ENCODE measurements around the gene BTBD9.
A peak's percentile ranks its signal among the peaks of the same experiment; 100 is the strongest.
"Not testable (repeated sequence)": the region's sequence is repeated elsewhere in the genome, so short reads cannot be mapped to it uniquely, and the experiment has no call there.

Gene BTBD9

GRCh38 chr6:38648629-38649028 lies 8.9 kb upstream of the BTBD9 start:
- no peak for DNase-seq

GRCh38 chr6:38646166-38646878 lies 6.6 kb upstream of the BTBD9 start:
- DNase-seq, result peak; percentile 20

GRCh38 chr6:38644951-38645350 lies 5.2 kb upstream of the BTBD9 start:
- DNase-seq, result no peak

GRCh38 chr6:38640216-38640909 lies 634 bp upstream of the BTBD9 start:
- no peak for DNase-seq

GRCh38 chr6:38638941-38639497 lies 710 bp downstream of the BTBD9 start:
- peak; percentile 41 for DNase-seq

- DNase-seq, result no peak
Measured at GRCh38 chr6:38637756-38638155, 2.0 kb downstream of the BTBD9 start.

GRCh38 chr6:38636027-38636426 lies 3.7 kb downstream of the BTBD9 start:
- no peak for DNase-seq

GRCh38 chr6:38634518-38634917 lies 5.2 kb downstream of the BTBD9 start:
- no peak for DNase-seq

- DNase-seq, result no peak
Measured at GRCh38 chr6:38632490-38632889, 7.2 kb downstream of the BTBD9 start.

- no peak for DNase-seq
Measured at GRCh38 chr6:38631186-38631783, 8.4 kb downstream of the BTBD9 start.

GRCh38 chr6:38625217-38625616 lies 14.5 kb downstream of the BTBD9 start:
- DNase-seq, result no peak

- DNase-seq, result not testable (repeated sequence)
Measured at GRCh38 chr6:38619342-38619741, 20.4 kb downstream of the BTBD9 start.

GRCh38 chr6:38618301-38618700 lies 21.4 kb downstream of the BTBD9 start:
- DNase-seq, result not testable (repeated sequence)

- DNase-seq, result no peak
Measured at GRCh38 chr6:38617856-38618255, 21.9 kb downstream of the BTBD9 start.

GRCh38 chr6:38612143-38612965 lies 27.4 kb downstream of the BTBD9 start:
- DNase-seq, result peak; percentile 77

- no peak for DNase-seq
Measured at GRCh38 chr6:38610050-38610625, 29.6 kb downstream of the BTBD9 start.

- DNase-seq, result peak; percentile 14
Measured at GRCh38 chr6:38604700-38605099, 35.0 kb downstream of the BTBD9 start.

GRCh38 chr6:38603966-38604365 lies 35.8 kb downstream of the BTBD9 start:
- DNase-seq, result peak; percentile 20

GRCh38 chr6:38603496-38603895 lies 36.2 kb downstream of the BTBD9 start:
- DNase-seq, result no peak

GRCh38 chr6:38599966-38600550 lies 39.7 kb downstream of the BTBD9 start:
- no peak for DNase-seq

GRCh38 chr6:38599261-38599660 lies 40.5 kb downstream of the BTBD9 start:
- no peak for DNase-seq

- DNase-seq, result no peak
Measured at GRCh38 chr6:38593998-38594665, 45.6 kb downstream of the BTBD9 start.
